ENCODE results near the gene CTNNA3.

DNA sequence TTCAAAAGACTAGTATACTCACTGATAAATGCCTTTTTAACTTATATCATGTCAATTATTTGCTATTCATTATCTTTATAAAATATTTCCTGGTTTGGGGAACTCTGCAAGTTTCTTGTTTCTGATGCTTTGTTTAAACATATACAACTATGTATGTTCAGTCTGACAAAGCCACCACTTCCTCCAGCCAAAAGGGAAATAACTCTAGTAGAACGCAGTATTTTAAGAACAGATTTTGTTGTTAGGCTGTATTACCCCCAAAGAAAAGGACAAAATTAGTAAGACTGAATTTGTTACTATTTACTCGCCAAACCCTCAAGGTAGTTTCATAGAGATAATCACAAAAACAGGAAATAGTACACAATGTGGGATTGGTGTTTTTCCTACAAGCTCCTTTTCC is 691.3 kb downstream of the CTNNA3 start:
- TF ChIP-seq, protein P1, sequence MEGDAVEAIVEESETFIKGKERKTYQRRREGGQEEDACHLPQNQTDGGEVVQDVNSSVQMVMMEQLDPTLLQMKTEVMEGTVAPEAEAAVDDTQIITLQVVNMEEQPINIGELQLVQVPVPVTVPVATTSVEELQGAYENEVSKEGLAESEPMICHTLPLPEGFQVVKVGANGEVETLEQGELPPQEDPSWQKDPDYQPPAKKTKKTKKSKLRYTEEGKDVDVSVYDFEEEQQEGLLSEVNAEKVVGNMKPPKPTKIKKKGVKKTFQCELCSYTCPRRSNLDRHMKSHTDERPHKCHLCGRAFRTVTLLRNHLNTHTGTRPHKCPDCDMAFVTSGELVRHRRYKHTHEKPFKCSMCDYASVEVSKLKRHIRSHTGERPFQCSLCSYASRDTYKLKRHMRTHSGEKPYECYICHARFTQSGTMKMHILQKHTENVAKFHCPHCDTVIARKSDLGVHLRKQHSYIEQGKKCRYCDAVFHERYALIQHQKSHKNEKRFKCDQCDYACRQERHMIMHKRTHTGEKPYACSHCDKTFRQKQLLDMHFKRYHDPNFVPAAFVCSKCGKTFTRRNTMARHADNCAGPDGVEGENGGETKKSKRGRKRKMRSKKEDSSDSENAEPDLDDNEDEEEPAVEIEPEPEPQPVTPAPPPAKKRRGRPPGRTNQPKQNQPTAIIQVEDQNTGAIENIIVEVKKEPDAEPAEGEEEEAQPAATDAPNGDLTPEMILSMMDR (conservative IDR thresholded peaks at IDR 0.05 in 1 of 2, IDR thresholded peaks at IDR 0.05 in 1 of 2; ENCODE audit: extremely low read depth in 1 of 2, insufficient read depth in 1 of 2, low read depth in 1 of 2, low read length in 2 of 2): no peak
- no peak for TF ChIP-seq EZH2 (IDR thresholded peaks at IDR 0.05; ENCODE audit: borderline replicate concordance, low read length)

Measured in mammary epithelial cell (primary cell).